ENCODE data around the gene ACSM6. TPM values are rescaled to one million over a fixed set of nuclear protein-coding genes. Genes with fewer than 3 reads are reported as not detected.

The ACSM6 gene
- polyA plus RNA-seq, 1 of the 3 experiments (the other 2 are of a cell fraction): not detected

DNA sequence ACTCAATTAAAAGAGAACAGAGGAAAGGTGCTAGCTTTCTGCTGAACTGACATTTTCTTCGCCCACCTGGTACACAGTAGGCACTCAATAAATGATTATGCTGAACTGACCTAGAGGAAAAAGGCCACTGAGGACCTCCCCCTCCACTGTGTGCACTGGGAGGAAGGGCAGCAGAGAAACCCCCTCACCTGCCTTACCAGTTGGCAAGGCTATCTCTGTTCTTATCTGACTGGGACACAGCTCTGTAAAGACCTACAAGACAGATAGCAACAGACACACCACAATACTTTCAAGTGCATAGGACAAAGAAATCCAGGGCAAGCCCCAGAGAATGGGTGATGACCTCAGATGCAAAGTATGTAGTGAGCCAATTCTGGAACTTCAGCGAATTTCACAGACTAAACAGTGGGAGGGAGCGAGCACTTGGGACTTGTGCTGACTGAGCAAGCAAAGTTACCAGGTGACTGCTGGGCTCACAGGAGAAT, 66.4 kb downstream of the ACSM6 start:
- peak overlapping the region; percentile 78 for H3K4me2 ChIP-seq
- 45% methylated on average over 3 of the region's 3 CpGs for WGBS (ENCODE audit: low lambda C conversion rate)
- H3K79me2 ChIP-seq (ENCODE audit: insufficient read depth): peaks cover 8% of the 10 kb centered on the region; the same call in 1 of the 2 replicates
- no peak for DNase-seq
- POLR2A ChIA-PET: no interaction called here
- no peaks in the 10 kb centered on the region for H4K20me1 ChIP-seq (ENCODE audit: insufficient read depth)
- no peaks in the 10 kb centered on the region for H3K27me3 ChIP-seq (ENCODE audit: insufficient read depth)
- CTCF ChIA-PET: interaction anchor here (1.7 to 3.2 kb wide), 3 partner anchors 14 to 103 kb away, joined by 5 to 15 read pairs (median 7); no protein-coding TSS in a partner anchor
- TF ChIP-seq MEF2A (IDR thresholded peaks at IDR 0.05; ENCODE audit: borderline replicate concordance, low read depth): 0 out of 2 replicates have a peak, but pooled peaks have one; percentile 31
- TF ChIP-seq FOSL2 (IDR thresholded peaks at IDR 0.05; ENCODE audit: borderline replicate concordance, low read depth): peak; percentile 73; the same call in 1 of the 2 replicates
- TF ChIP-seq JUND (IDR thresholded peaks at IDR 0.05): peak; percentile 85
- TF ChIP-seq, protein P1, sequence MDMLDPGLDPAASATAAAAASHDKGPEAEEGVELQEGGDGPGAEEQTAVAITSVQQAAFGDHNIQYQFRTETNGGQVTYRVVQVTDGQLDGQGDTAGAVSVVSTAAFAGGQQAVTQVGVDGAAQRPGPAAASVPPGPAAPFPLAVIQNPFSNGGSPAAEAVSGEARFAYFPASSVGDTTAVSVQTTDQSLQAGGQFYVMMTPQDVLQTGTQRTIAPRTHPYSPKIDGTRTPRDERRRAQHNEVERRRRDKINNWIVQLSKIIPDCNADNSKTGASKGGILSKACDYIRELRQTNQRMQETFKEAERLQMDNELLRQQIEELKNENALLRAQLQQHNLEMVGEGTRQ (IDR thresholded peaks at IDR 0.05; ENCODE audit: borderline replicate concordance, low read depth, low read length): no peak
- TF ChIP-seq NFIC (IDR thresholded peaks at IDR 0.05; ENCODE audit: borderline replicate concordance): peak; percentile 30; the same call in 1 of the 2 replicates
- peak; percentile 49; the same call in 1 of the 2 replicates for TF ChIP-seq TCF12 (IDR thresholded peaks at IDR 0.05)
- no peak for TF ChIP-seq TAF1 (IDR thresholded peaks at IDR 0.05; ENCODE audit: borderline replicate concordance, low read depth, low read length)
- TF ChIP-seq TEAD4 (IDR thresholded peaks at IDR 0.05; ENCODE audit: borderline replicate concordance, insufficient read depth): 0 out of 2 replicates have a peak, but pooled peaks have one; percentile 43
- TF ChIP-seq, protein P2, sequence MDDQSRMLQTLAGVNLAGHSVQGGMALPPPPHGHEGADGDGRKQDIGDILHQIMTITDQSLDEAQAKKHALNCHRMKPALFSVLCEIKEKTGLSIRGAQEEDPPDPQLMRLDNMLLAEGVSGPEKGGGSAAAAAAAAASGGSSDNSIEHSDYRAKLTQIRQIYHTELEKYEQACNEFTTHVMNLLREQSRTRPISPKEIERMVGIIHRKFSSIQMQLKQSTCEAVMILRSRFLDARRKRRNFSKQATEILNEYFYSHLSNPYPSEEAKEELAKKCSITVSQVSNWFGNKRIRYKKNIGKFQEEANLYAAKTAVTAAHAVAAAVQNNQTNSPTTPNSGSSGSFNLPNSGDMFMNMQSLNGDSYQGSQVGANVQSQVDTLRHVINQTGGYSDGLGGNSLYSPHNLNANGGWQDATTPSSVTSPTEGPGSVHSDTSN (IDR thresholded peaks at IDR 0.05): 0 out of 2 replicates have a peak, but pooled peaks have one; percentile 15
- TF ChIP-seq, protein P3, sequence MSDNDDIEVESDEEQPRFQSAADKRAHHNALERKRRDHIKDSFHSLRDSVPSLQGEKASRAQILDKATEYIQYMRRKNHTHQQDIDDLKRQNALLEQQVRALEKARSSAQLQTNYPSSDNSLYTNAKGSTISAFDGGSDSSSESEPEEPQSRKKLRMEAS (IDR thresholded peaks at IDR 0.05; ENCODE audit: low read depth): peak; percentile 31; the same call in 1 of the 2 replicates
- no peak for TF ChIP-seq RXRA (IDR thresholded peaks at IDR 0.05; ENCODE audit: borderline replicate concordance, low read depth)
- peak in 1 of 2 experiments; percentile 42; a peak in 1 of 4 replicates for TF ChIP-seq EP300 (IDR thresholded peaks at IDR 0.05; ENCODE audit: borderline replicate concordance in 1 of 2, low read depth in 1 of 2, low read length in 1 of 2)
- peaks cover 4% of the 10 kb centered on the region; the same call in 1 of the 2 replicates for H3K9me3 ChIP-seq
- no peaks in the 10 kb centered on the region for H3K9me2 ChIP-seq
- H3K4me3 ChIP-seq (ENCODE audit: low read depth in 2 of 2, low read length in 1 of 2): peak overlapping the region in 1 of 2 experiments; percentile 42; a peak in 1 of 4 replicates
- H3K4me1 ChIP-seq (ENCODE audit: control insufficient read depth in 1 of 2, insufficient read depth in 2 of 2, low read depth in 1 of 2, low read length in 1 of 2): peaks cover 0 to 24% of the 10 kb centered on the region in 2 experiments; a peak in 3 of 4 replicates
- peaks cover 0 to 48% of the 10 kb centered on the region in 2 experiments for H3K36me3 ChIP-seq (replicated peaks in 1 of 2; ENCODE audit: control insufficient read depth in 1 of 2, insufficient read depth in 2 of 2, low read length in 1 of 2)
- no peak overlapping the region for H2AFZ ChIP-seq (ENCODE audit: low read depth)
- peak overlapping the region; percentile 90 for H3K9ac ChIP-seq
- H3K27ac ChIP-seq (ENCODE audit: low read depth in 2 of 2, low read length in 1 of 2): peak overlapping the region; percentile 41 to 98; a peak in 3 of 4 replicates
- H3F3A ChIP-seq (replicated peaks; ENCODE audit: insufficient read depth): peaks cover 9% of the 10 kb centered on the region

DNA sequence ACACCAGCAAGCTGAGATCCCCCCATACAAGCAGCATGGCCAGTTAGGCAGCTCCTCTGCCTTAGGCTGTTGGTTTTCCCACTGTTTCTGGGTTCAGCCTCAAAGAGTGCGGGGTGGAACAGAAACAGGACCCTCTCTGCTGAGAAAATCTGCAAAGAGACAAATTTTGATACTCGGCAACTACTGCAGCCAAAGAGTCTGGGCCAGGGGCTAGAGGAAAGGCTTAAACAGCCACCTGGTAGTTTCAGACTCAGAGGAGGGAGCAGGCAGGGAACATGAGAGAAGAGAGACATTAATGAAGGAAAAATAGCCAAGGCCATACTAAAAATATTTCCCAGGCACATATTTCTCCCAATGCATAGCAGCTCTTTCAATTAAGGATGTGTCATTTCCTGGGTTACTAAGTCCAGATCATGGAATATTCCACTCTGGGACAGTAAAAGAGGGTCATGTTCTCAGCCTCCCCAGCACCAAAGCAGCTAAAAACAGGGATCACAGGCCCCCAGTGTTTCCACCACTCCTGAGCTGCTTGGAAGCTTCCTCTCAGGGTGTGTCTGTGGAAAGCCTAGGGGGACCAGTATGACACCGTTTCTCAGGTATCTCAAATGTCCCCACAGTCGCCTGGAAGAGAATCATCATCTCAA, 67.0 kb downstream of the ACSM6 start:
- Histone ChIP-seq H3K9ac (peak overlapping the region; percentile 90), H4K20me1 (ENCODE audit: insufficient read depth) (no peaks in the 10 kb centered on the region), H3K4me3 (ENCODE audit: low read depth in 2 of 2, low read length in 1 of 2) (peak overlapping the region in 1 of 2 experiments; percentile 42; a peak in 1 of 4 replicates), H3K9me3 (peaks cover 4% of the 10 kb centered on the region; the same call in 1 of the 2 replicates), H3K36me3 (replicated peaks in 1 of 2; ENCODE audit: control insufficient read depth in 1 of 2, insufficient read depth in 2 of 2, low read length in 1 of 2) (peaks cover 0 to 51% of the 10 kb centered on the region in 2 experiments), H3K27ac (ENCODE audit: low read depth in 2 of 2, low read length in 1 of 2) (peak overlapping the region; percentile 41 to 98; a peak in 3 of 4 replicates), H2AFZ (ENCODE audit: low read depth) (no peak overlapping the region), H3F3A (replicated peaks; ENCODE audit: insufficient read depth) (peaks cover 9% of the 10 kb centered on the region), H3K27me3 (ENCODE audit: insufficient read depth) (no peaks in the 10 kb centered on the region), H3K4me1 (ENCODE audit: control insufficient read depth in 1 of 2, insufficient read depth in 2 of 2, low read depth in 1 of 2, low read length in 1 of 2) (peaks cover 0 to 24% of the 10 kb centered on the region in 2 experiments; a peak in 3 of 4 replicates), H3K79me2 (ENCODE audit: insufficient read depth) (peaks cover 6% of the 10 kb centered on the region; the same call in 1 of the 2 replicates), H3K4me2 (peak overlapping the region; percentile 78), H3K9me2 (no peaks in the 10 kb centered on the region)
- ChIA-PET POLR2A (no interaction called here), CTCF (interaction anchor here (1.7 to 3.2 kb wide), 3 partner anchors 15 to 102 kb away, joined by 5 to 15 read pairs (median 7); no protein-coding TSS in a partner anchor)
- WGBS (ENCODE audit: low lambda C conversion rate): 48% methylated on average over 4 of the region's 4 CpGs
- DNase-seq: no peak
- TF ChIP-seq, protein P4, sequence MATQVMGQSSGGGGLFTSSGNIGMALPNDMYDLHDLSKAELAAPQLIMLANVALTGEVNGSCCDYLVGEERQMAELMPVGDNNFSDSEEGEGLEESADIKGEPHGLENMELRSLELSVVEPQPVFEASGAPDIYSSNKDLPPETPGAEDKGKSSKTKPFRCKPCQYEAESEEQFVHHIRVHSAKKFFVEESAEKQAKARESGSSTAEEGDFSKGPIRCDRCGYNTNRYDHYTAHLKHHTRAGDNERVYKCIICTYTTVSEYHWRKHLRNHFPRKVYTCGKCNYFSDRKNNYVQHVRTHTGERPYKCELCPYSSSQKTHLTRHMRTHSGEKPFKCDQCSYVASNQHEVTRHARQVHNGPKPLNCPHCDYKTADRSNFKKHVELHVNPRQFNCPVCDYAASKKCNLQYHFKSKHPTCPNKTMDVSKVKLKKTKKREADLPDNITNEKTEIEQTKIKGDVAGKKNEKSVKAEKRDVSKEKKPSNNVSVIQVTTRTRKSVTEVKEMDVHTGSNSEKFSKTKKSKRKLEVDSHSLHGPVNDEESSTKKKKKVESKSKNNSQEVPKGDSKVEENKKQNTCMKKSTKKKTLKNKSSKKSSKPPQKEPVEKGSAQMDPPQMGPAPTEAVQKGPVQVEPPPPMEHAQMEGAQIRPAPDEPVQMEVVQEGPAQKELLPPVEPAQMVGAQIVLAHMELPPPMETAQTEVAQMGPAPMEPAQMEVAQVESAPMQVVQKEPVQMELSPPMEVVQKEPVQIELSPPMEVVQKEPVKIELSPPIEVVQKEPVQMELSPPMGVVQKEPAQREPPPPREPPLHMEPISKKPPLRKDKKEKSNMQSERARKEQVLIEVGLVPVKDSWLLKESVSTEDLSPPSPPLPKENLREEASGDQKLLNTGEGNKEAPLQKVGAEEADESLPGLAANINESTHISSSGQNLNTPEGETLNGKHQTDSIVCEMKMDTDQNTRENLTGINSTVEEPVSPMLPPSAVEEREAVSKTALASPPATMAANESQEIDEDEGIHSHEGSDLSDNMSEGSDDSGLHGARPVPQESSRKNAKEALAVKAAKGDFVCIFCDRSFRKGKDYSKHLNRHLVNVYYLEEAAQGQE (IDR thresholded peaks at IDR 0.05; ENCODE audit: low read depth, low read length): no peak
- TF ChIP-seq TCF12 (IDR thresholded peaks at IDR 0.05): 0 out of 2 replicates have a peak, but pooled peaks have one; percentile 14
- peak; percentile 27; the same call in 1 of the 2 replicates for TF ChIP-seq MEF2A (IDR thresholded peaks at IDR 0.05; ENCODE audit: borderline replicate concordance, low read depth)
- peak; percentile 48; the same call in 1 of the 2 replicates for TF ChIP-seq FOSL2 (IDR thresholded peaks at IDR 0.05; ENCODE audit: borderline replicate concordance, low read depth)
- TF ChIP-seq, protein P5, sequence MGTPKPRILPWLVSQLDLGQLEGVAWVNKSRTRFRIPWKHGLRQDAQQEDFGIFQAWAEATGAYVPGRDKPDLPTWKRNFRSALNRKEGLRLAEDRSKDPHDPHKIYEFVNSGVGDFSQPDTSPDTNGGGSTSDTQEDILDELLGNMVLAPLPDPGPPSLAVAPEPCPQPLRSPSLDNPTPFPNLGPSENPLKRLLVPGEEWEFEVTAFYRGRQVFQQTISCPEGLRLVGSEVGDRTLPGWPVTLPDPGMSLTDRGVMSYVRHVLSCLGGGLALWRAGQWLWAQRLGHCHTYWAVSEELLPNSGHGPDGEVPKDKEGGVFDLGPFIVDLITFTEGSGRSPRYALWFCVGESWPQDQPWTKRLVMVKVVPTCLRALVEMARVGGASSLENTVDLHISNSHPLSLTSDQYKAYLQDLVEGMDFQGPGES (IDR thresholded peaks at IDR 0.05; ENCODE audit: low read depth, low read length): no peak
- TF ChIP-seq CHD2 (IDR thresholded peaks at IDR 0.05; ENCODE audit: low read length, partially characterized antibody): no peak
- peak in 1 of 2 experiments; percentile 52; a peak in 1 of 4 replicates for TF ChIP-seq EP300 (IDR thresholded peaks at IDR 0.05; ENCODE audit: borderline replicate concordance in 1 of 2, low read depth in 1 of 2, low read length in 1 of 2)
